Measurements from ENCODE around the gene URI1.

Gene URI1

GRCh38 chr19:29944390-29945012 lies 2.5 kb downstream of the URI1 start (continued):
- TF ChIP-seq ZBTB11 (tag by site-specific recombination; conservative IDR thresholded peaks at IDR 0.05; ENCODE audit: low read depth): no peak
- no peak for TF ChIP-seq ZNF266 (tag by site-specific recombination; IDR thresholded peaks at IDR 0.05; ENCODE audit: low read depth)
- no peak for TF ChIP-seq ZNF416 (tag by site-specific recombination; IDR thresholded peaks at IDR 0.05)
- TF ChIP-seq ZNF610 (tag by site-specific recombination; IDR thresholded peaks at IDR 0.05; ENCODE audit: borderline replicate concordance): no peak
- no peak; the same call in 1 of the 2 replicates for TF ChIP-seq ZNF580 (tag by site-specific recombination; IDR thresholded peaks at IDR 0.05)
- no peak for TF ChIP-seq ZBTB20 (tag by site-specific recombination; IDR thresholded peaks at IDR 0.05)
- TF ChIP-seq ZSCAN30 (tag by site-specific recombination; IDR thresholded peaks at IDR 0.05): 0 out of 2 replicates have a peak, but pooled peaks have one; percentile 7
- TF ChIP-seq ZNF26 (tag by site-specific recombination; IDR thresholded peaks at IDR 0.05): no peak
- no peak for TF ChIP-seq KLF17 (tag by site-specific recombination; IDR thresholded peaks at IDR 0.05)
- TF ChIP-seq BCL11B (tag by site-specific recombination; IDR thresholded peaks at IDR 0.05; ENCODE audit: low read depth): no peak
- TF ChIP-seq ZFP3 (tag by site-specific recombination; IDR thresholded peaks at IDR 0.05; ENCODE audit: low read depth): no peak
- TF ChIP-seq ZNF776 (tag by site-specific recombination; IDR thresholded peaks at IDR 0.05; ENCODE audit: borderline replicate concordance): no peak
- no peak for TF ChIP-seq ZNF768 (tag by site-specific recombination; IDR thresholded peaks at IDR 0.05)
- TF ChIP-seq PRDM6 (tag by site-specific recombination; IDR thresholded peaks at IDR 0.05): peak; percentile 78
- no peak for TF ChIP-seq ZNF311 (tag by site-specific recombination; IDR thresholded peaks at IDR 0.05; ENCODE audit: borderline replicate concordance)
- TF ChIP-seq ZSCAN18 (tag by site-specific recombination; IDR thresholded peaks at IDR 0.05): no peak
- TF ChIP-seq ZNF747 (tag by site-specific recombination; IDR thresholded peaks at IDR 0.05): no peak
- no peak for TF ChIP-seq ZNF148 (tag by site-specific recombination; IDR thresholded peaks at IDR 0.05; ENCODE audit: borderline replicate concordance)
- TF ChIP-seq ZNF2 (tag by site-specific recombination; IDR thresholded peaks at IDR 0.05): peak; percentile 93
- no peak for TF ChIP-seq ZNF626 (tag by site-specific recombination; IDR thresholded peaks at IDR 0.05)
- TF ChIP-seq KLF9 (tag by site-specific recombination; IDR thresholded peaks at IDR 0.05; ENCODE audit: low read depth): no peak
- TF ChIP-seq ZBTB1 (tag by site-specific recombination; IDR thresholded peaks at IDR 0.05): no peak
- no peak for TF ChIP-seq ZNF692 (tag by site-specific recombination; IDR thresholded peaks at IDR 0.05)
- TF ChIP-seq ZFP41 (tag by site-specific recombination; IDR thresholded peaks at IDR 0.05; ENCODE audit: borderline replicate concordance): no peak
- no peak for TF ChIP-seq MZF1 (tag by site-specific recombination; IDR thresholded peaks at IDR 0.05; ENCODE audit: borderline replicate concordance)
- TF ChIP-seq FEZF1 (tag by site-specific recombination; IDR thresholded peaks at IDR 0.05): no peak

Measured in HEK293 (cell line).